C4-2B (cell line): ENCODE results near the gene CLNK.

Source experiments
- H3K27ac ChIP-seq: fragments of 450-650 bp; 2 replicates; pipeline ENCODE4 v1.5.1; 2017
- CTCF ChIP-seq: fragments of 450-650 bp; conservative IDR thresholded peaks from 2 replicates; pipeline ENCODE4 v1.5.1; 2017; ENCODE audit warnings: mild to moderate bottlenecking
- ZFX ChIP-seq: fragments of 450-650 bp; IDR thresholded peaks from 2 replicates; pipeline ENCODE4 v1.6.1; 2017

The CLNK gene

GRCh38 chr4:10730019-10730418 is 45.5 kb upstream of the CLNK start:
- no peak overlapping the region for H3K27ac ChIP-seq

GRCh38 chr4:10729366-10729765 is 44.8 kb upstream of the CLNK start:
- TF ChIP-seq ZFX = no peak
- TF ChIP-seq CTCF = no peak
- H3K27ac ChIP-seq = no peak overlapping the region

More at GRCh38 chr4:10730019-10730418, 45.5 kb upstream of the CLNK start:
- no peak for TF ChIP-seq ZFX
- TF ChIP-seq CTCF = no peak

GRCh38 chr4:10728016-10728415 is 43.4 kb upstream of the CLNK start:
- H3K27ac ChIP-seq = no peak overlapping the region
- TF ChIP-seq CTCF = no peak
- TF ChIP-seq ZFX = no peak

GRCh38 chr4:10727140-10727880 is 42.7 kb upstream of the CLNK start:
- no peak overlapping the region for H3K27ac ChIP-seq

GRCh38 chr4:10722957-10723356 is 38.4 kb upstream of the CLNK start:
- TF ChIP-seq ZFX (no peak), CTCF (no peak)
- H3K27ac ChIP-seq = no peak overlapping the region

More at GRCh38 chr4:10727140-10727880, 42.7 kb upstream of the CLNK start:
- TF ChIP-seq ZFX = no peak
- no peak for TF ChIP-seq CTCF

- TF ChIP-seq ZFX (no peak), CTCF (no peak)
- no peak overlapping the region for H3K27ac ChIP-seq
Measured at GRCh38 chr4:10721616-10722015, 37.0 kb upstream of the CLNK start.

- H3K27ac ChIP-seq = no peak overlapping the region
- TF ChIP-seq CTCF = peak; percentile 17
- TF ChIP-seq ZFX = no peak
Measured at GRCh38 chr4:10716163-10716562, 31.6 kb upstream of the CLNK start.
